MM.1S (cell line): ENCODE data around the gene LPAR5.

Experiments used
- DNase-seq: peaks from one replicate; pipeline ENCODE4 v3.0.0-alpha.2; 2015
- H2AFZ ChIP-seq: fragments of 300-600 bp; sonication (generic); 2 replicates; pipeline ENCODE4 v1.6.0; 2016; ENCODE audit warnings: antibody characterized with exemption, low read length
- H3F3A ChIP-seq: fragments of 300-600 bp; sonication (generic); 2 replicates; pipeline ENCODE4 v1.6.1; 2016; ENCODE audit warnings: mild to moderate bottlenecking, antibody characterized with exemption, low read length, moderate library complexity, mixed read lengths; ENCODE audit not compliant: insufficient read depth
- H3K27ac ChIP-seq: fragments of 300-600 bp; sonication (generic); 2 replicates; pipeline ENCODE4 v1.5.1; 2016; ENCODE audit warnings: mild to moderate bottlenecking, low read length
- H3K27me3 ChIP-seq: fragments of 300-600 bp; sonication (generic); replicated peaks from 2 replicates; pipeline ENCODE4 v1.6.0; 2016; ENCODE audit warnings: low read length; ENCODE audit not compliant: insufficient read depth
- H3K36me3 ChIP-seq: fragments of 300-600 bp; sonication (generic); replicated peaks from 2 replicates; pipeline ENCODE4 v1.6.1; 2016; ENCODE audit warnings: mild to moderate bottlenecking, low read length, mixed read lengths; ENCODE audit not compliant: insufficient read depth
- H3K4me1 ChIP-seq: fragments of 300-600 bp; sonication (generic); 2 replicates; pipeline ENCODE4 v1.6.1; 2016; ENCODE audit warnings: low read length, mixed read lengths
- H3K4me2 ChIP-seq: fragments of 300-600 bp; sonication (generic); 2 replicates; pipeline ENCODE4 v1.6.0; 2016; ENCODE audit warnings: low read depth, low read length
- H3K4me3 ChIP-seq: fragments of 300-600 bp; sonication (generic); 2 replicates; pipeline ENCODE4 v1.5.1; 2016; ENCODE audit warnings: low read length, mixed read lengths
- H3K79me2 ChIP-seq: fragments of 300-600 bp; sonication (generic); 2 replicates; pipeline ENCODE4 v1.6.1; 2016; ENCODE audit warnings: mixed run types, low read length, mixed read lengths
- H3K9ac ChIP-seq: fragments of 300-600 bp; sonication (generic); 2 replicates; pipeline ENCODE4 v1.6.1; 2016; ENCODE audit warnings: low read length, mixed read lengths
- H3K9me2 ChIP-seq: fragments of 300-600 bp; sonication (generic); replicated peaks from 2 replicates; pipeline ENCODE4 v1.6.1; 2016; ENCODE audit warnings: mild to moderate bottlenecking, low read length, mixed read lengths; ENCODE audit not compliant: insufficient read depth
- H3K9me3 ChIP-seq: fragments of 300-600 bp; sonication (generic); replicated peaks from 2 replicates; pipeline ENCODE4 v1.6.1; 2016; ENCODE audit warnings: mild to moderate bottlenecking, low read length, mixed read lengths; ENCODE audit not compliant: insufficient read depth
- H4K20me1 ChIP-seq: fragments of 300-600 bp; sonication (generic); 2 replicates; pipeline ENCODE4 v1.6.1; 2016; ENCODE audit warnings: mild to moderate bottlenecking, low read length, moderate library complexity, mixed read lengths; ENCODE audit not compliant: insufficient read depth
- EZH2 ChIP-seq: fragments of 300-600 bp; sonication (generic); optimal IDR thresholded peaks from 2 replicates; pipeline ENCODE3; 2017; ENCODE audit warnings: low read depth, mild to moderate bottlenecking, antibody characterized with exemption, low read length, mixed read lengths
- EZH2phosphoT487 ChIP-seq: fragments of 300-600 bp; sonication (generic); IDR thresholded peaks from 2 replicates; pipeline ENCODE4 v1.6.1; 2018; ENCODE audit warnings: antibody characterized with exemption, low read length
- TF ChIP-seq, protein P1 (sequence below): fragments of 300-600 bp; sonication (generic); IDR thresholded peaks from 2 replicates; pipeline ENCODE4 v1.5.1; 2016; ENCODE audit warnings: antibody characterized with exemption, low read length, mixed read lengths

LPAR5 gene

DNA sequence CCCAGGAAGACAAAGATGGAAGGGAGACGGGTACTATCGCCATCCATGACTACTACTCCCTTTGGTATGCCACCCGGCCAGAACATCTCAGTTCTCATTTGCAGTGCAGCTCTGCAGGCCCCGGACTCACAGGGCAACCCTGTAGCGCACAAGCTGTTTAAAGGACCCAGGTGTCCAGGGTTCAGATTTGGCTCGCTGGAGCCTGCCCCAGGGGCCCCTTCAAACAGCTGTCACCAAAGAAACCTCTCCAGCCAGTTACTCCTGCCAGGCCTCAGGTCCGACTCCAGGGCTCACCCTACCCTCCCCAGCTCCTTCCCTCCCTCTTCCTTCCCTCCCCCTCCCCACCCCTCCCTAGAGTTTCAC, 23.1 kb downstream of the LPAR5 start:
- Histone ChIP-seq H3F3A (peaks cover 31% of the 10 kb centered on the region), H3K79me2 (no peaks in the 10 kb centered on the region), H3K9me3 (no peaks in the 10 kb centered on the region), H3K27me3 (no peaks in the 10 kb centered on the region), H3K4me3 (no peak overlapping the region), H3K9me2 (no peaks in the 10 kb centered on the region), H3K27ac (peak overlapping the region; percentile 55; the same call in 1 of the 2 replicates), H4K20me1 (no peaks in the 10 kb centered on the region), H3K4me2 (peak overlapping the region; percentile 27; the same call in 1 of the 2 replicates), H3K36me3 (no peaks in the 10 kb centered on the region), H3K9ac (no peak overlapping the region), H2AFZ (peak overlapping the region; percentile 70; the same call in 1 of the 2 replicates), H3K4me1 (peaks cover 28% of the 10 kb centered on the region)
- TF ChIP-seq, protein P1, sequence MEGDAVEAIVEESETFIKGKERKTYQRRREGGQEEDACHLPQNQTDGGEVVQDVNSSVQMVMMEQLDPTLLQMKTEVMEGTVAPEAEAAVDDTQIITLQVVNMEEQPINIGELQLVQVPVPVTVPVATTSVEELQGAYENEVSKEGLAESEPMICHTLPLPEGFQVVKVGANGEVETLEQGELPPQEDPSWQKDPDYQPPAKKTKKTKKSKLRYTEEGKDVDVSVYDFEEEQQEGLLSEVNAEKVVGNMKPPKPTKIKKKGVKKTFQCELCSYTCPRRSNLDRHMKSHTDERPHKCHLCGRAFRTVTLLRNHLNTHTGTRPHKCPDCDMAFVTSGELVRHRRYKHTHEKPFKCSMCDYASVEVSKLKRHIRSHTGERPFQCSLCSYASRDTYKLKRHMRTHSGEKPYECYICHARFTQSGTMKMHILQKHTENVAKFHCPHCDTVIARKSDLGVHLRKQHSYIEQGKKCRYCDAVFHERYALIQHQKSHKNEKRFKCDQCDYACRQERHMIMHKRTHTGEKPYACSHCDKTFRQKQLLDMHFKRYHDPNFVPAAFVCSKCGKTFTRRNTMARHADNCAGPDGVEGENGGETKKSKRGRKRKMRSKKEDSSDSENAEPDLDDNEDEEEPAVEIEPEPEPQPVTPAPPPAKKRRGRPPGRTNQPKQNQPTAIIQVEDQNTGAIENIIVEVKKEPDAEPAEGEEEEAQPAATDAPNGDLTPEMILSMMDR = no peak
- TF ChIP-seq EZH2 (no peak), EZH2phosphoT487 (no peak)
- DNase-seq = no peak

DNA sequence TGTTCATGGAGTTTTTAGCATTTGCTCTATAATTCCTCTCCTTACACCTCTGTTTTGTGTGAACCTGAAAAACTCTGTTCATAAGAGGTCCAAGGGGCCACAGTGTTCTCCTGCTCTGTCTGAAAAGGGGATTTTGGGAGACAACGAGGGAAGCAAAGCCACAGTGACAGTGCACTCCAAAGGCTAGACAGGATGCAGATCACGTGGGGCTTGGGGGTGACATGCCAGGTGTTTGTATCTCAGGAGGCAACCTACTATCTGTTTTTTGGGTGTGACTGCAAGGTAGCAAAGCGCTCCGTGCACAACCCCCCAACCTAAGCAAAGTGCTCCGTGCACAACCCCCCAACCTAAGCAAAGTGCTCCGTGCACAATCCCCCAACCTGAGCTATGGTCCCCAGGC, 23.5 kb downstream of the LPAR5 start:
- Histone ChIP-seq H3K79me2 (no peaks in the 10 kb centered on the region), H3K27ac (peak overlapping the region; percentile 27; the same call in 1 of the 2 replicates), H3K27me3 (no peaks in the 10 kb centered on the region), H2AFZ (peak overlapping the region; percentile 50; the same call in 1 of the 2 replicates), H3K4me3 (no peak overlapping the region), H3F3A (peaks cover 33% of the 10 kb centered on the region), H4K20me1 (no peaks in the 10 kb centered on the region), H3K9ac (no peak overlapping the region), H3K4me1 (peaks cover 29% of the 10 kb centered on the region), H3K36me3 (no peaks in the 10 kb centered on the region), H3K4me2 (peak overlapping the region; percentile 27; the same call in 1 of the 2 replicates), H3K9me3 (no peaks in the 10 kb centered on the region), H3K9me2 (no peaks in the 10 kb centered on the region)
- DNase-seq = peak; percentile 23
- TF ChIP-seq, protein P1 = no peak
- no peak for TF ChIP-seq EZH2
- no peak for TF ChIP-seq EZH2phosphoT487

DNA sequence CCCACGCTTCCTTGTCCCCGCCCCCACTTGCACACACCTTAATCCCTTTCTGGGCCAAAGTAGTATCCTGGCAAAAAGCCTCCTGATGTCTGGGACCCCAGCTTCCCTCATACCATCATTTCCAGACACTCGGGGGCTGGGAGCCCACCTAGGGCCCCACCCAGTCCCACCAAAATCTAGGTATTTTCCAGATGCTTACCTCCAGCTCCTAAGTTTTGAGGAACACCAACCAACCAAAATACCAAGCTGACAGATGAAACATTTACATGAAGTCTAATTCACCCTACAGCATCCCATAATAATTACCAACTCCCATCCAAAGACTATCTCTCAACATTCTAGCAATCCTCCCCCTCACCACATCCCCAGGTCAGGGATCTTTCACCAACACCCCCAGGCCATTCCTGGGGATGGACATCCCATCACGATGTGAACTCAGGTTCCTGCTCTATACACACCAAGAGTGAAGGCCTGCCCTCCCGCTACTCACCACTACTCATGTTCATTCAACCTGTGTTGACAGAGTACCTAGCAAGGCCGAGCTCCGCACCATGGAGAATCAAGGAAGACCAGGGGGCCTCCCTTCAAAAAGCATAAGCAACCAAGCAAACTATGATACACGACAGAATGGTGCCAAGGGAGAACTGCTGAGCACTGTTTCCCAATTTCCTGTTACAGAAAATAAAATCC, 27.0 kb downstream of the LPAR5 start:
- Histone ChIP-seq H3K4me2 (no peak overlapping the region), H3K9me3 (no peaks in the 10 kb centered on the region), H3K27me3 (no peaks in the 10 kb centered on the region), H3K79me2 (peaks cover 28% of the 10 kb centered on the region), H3K9ac (no peak overlapping the region), H4K20me1 (no peaks in the 10 kb centered on the region), H2AFZ (no peak overlapping the region), H3K27ac (peak overlapping the region; percentile 7; the same call in 1 of the 2 replicates), H3F3A (peaks cover 40% of the 10 kb centered on the region), H3K36me3 (no peaks in the 10 kb centered on the region), H3K9me2 (no peaks in the 10 kb centered on the region), H3K4me3 (no peak overlapping the region), H3K4me1 (peaks cover 40% of the 10 kb centered on the region)
- TF ChIP-seq EZH2phosphoT487 = no peak
- no peak for TF ChIP-seq EZH2
- TF ChIP-seq, protein P1 = no peak
- no peak for DNase-seq
